Skeletal muscle tissue (tissue), 4 donors: ENCODE data around the gene SNX10. TPM values are rescaled to one million over a fixed set of nuclear protein-coding genes. Genes with fewer than 3 reads are reported as not detected.

Source experiments
- H3K27ac ChIP-seq: one replicate; pipeline ENCODE4 v1.7.0; 2013; ENCODE audit warnings: mild to moderate bottlenecking, low read depth, low read length, inconsistent platforms
- H3K27me3 ChIP-seq, 3 donors: one replicate each; pipeline ENCODE4 v1.7.0; 2013; ENCODE audit warnings: low read length in 3 of 3; ENCODE audit not compliant: control insufficient read depth in 3 of 3, insufficient read depth in 3 of 3
- H3K36me3 ChIP-seq, 3 donors: one replicate each; pipeline ENCODE4 v1.7.0; 2013; ENCODE audit warnings: low read length in 3 of 3; ENCODE audit not compliant: control insufficient read depth in 3 of 3, insufficient read depth in 3 of 3
- H3K4me1 ChIP-seq, 3 donors: one replicate each; pipeline ENCODE4 v1.7.0; 2013; ENCODE audit warnings: low read length in 3 of 3, mild to moderate bottlenecking in 3 of 3; ENCODE audit not compliant: control insufficient read depth in 3 of 3, insufficient read depth in 3 of 3
- H3K4me3 ChIP-seq, 3 donors: one replicate each; pipeline ENCODE4 v1.7.0; 2013; ENCODE audit warnings: low read length in 3 of 3
- H3K9ac ChIP-seq, 3 donors: one replicate each; pipeline ENCODE4 v1.7.0; 2013; ENCODE audit warnings: low read length in 3 of 3, mild to moderate bottlenecking in 3 of 3, moderate library complexity in 2 of 3, low read depth in 1 of 3
- H3K9me3 ChIP-seq, 3 donors: one replicate each; pipeline ENCODE4 v1.7.0; 2013; ENCODE audit warnings: low read length in 3 of 3; ENCODE audit not compliant: control insufficient read depth in 3 of 3
- total RNA-seq: library from RNA; depleted of rRNA; stranded (reverse); fragments of >200 nt; gene quantifications from one replicate; pipeline ENCODE4 v1.2.3, GENCODE V29; 2014
- donor health status: Osteomylitis.

SNX10 gene
- total RNA-seq, 1 donor from 2014 or later, result 2.6 TPM

GRCh38 chr7:26295015-26295414 is 3.4 kb downstream of the SNX10 start:
- H3K27me3 ChIP-seq, result peaks cover 0 to 4% (median 0%) of the 10 kb centered on the region in 3 donors
- no peak overlapping the region for H3K4me3 ChIP-seq
- no peaks in the 10 kb centered on the region for H3K36me3 ChIP-seq
- no peaks in the 10 kb centered on the region for H3K9me3 ChIP-seq
- no peak overlapping the region for H3K9ac ChIP-seq
- H3K4me1 ChIP-seq, result peaks cover 0 to 8% (median 2%) of the 10 kb centered on the region in 3 donors
- no peak overlapping the region for H3K27ac ChIP-seq

DNA sequence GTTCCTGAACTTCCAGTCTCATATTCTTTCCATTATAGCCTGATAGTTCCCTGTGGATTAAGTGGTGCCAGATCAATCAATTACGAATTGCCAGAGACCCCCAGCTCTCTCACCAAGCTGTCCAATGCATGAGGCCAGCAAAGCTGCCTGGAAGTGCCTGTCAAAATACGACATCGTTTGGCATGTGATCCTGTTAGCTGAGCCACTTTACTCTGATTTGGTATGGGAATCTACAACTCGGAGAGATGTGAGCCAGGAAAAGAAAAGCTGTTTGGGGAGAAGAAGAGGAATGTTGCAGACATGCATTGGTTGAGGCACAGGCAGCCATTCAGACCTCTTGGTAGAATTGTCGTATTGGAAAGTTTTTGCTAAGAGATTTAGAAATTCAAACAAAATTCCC is 3.9 kb downstream of the SNX10 start:
- Histone ChIP-seq H3K27ac (no peak overlapping the region), H3K36me3 (no peaks in the 10 kb centered on the region), H3K27me3 (peaks cover 0 to 4% (median 0%) of the 10 kb centered on the region in 3 donors), H3K4me3 (no peak overlapping the region), H3K4me1 (peaks cover 0 to 8% (median 2%) of the 10 kb centered on the region in 3 donors), H3K9me3 (no peaks in the 10 kb centered on the region), H3K9ac (no peak overlapping the region)

DNA sequence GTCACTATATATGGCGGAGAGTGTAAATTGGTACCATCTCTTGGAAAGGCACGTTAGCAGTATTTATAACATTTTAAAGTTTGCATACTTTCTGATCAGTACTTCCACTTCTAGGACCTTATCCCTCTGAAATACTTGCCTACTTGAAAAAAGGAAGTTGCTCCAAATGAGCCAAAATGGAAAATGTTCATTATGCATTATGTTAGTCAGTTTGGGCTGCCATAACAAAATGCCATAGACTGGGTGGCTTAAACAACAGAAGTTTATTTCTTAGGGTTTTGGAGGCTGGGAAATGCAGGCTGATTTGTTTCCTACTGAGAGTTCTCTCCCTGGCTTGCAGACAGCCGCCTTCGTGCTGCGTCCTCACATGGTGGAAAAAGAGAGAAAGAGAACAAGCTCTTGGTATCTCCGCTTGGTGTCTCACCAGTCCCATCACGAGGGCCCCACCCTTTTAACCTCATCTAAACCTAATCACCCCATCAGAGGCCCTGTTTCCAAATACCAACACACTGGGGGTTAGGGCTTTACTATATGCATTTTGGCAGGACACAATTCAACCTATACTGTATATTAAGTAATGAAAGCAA is 6.9 kb downstream of the SNX10 start:
- no peaks in the 10 kb centered on the region for H3K4me1 ChIP-seq
- no peaks in the 10 kb centered on the region for H3K36me3 ChIP-seq
- H3K9ac ChIP-seq, result no peak overlapping the region
- no peak overlapping the region for H3K27ac ChIP-seq
- H3K27me3 ChIP-seq, result no peaks in the 10 kb centered on the region
- H3K9me3 ChIP-seq, result no peaks in the 10 kb centered on the region
- no peak overlapping the region for H3K4me3 ChIP-seq

GRCh38 chr7:26305090-26305868 is 13.6 kb downstream of the SNX10 start:
- H3K4me3 ChIP-seq, result no peak overlapping the region
- H3K9me3 ChIP-seq, result no peaks in the 10 kb centered on the region
- H3K27me3 ChIP-seq, result no peaks in the 10 kb centered on the region
- no peak overlapping the region for H3K27ac ChIP-seq
- H3K4me1 ChIP-seq, result no peaks in the 10 kb centered on the region
- no peak overlapping the region for H3K9ac ChIP-seq
- no peaks in the 10 kb centered on the region for H3K36me3 ChIP-seq

GRCh38 chr7:26305869-26306665 is 14.4 kb downstream of the SNX10 start:
- Histone ChIP-seq H3K4me3 (no peak overlapping the region), H3K4me1 (no peaks in the 10 kb centered on the region), H3K9me3 (no peaks in the 10 kb centered on the region), H3K27me3 (no peaks in the 10 kb centered on the region), H3K36me3 (no peaks in the 10 kb centered on the region), H3K27ac (peak overlapping the region; percentile 28), H3K9ac (no peak overlapping the region)

DNA sequence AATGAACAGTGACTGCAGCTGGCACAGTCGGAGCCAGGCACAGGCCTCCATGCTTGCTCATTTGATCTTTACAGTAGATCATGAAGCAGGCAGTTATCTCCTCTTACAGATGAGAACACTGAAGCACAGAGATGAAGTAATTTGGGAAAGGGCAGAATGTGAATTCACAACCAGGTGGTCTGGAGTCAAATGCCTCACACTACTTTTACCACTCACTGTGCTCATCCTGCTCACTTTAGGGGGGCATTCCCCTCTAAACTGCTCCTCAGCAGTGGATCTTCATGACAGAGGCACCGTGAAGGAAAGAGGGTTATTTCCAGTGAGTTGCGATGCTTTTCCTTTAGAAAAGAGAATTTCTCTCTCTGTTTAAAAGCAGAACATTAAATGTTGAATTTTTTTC is 15.1 kb downstream of the SNX10 start:
- Histone ChIP-seq H3K27me3 (no peaks in the 10 kb centered on the region), H3K4me1 (no peaks in the 10 kb centered on the region), H3K9ac (no peak overlapping the region), H3K4me3 (no peak overlapping the region), H3K27ac (peak overlapping the region; percentile 28), H3K36me3 (no peaks in the 10 kb centered on the region), H3K9me3 (no peaks in the 10 kb centered on the region)

DNA sequence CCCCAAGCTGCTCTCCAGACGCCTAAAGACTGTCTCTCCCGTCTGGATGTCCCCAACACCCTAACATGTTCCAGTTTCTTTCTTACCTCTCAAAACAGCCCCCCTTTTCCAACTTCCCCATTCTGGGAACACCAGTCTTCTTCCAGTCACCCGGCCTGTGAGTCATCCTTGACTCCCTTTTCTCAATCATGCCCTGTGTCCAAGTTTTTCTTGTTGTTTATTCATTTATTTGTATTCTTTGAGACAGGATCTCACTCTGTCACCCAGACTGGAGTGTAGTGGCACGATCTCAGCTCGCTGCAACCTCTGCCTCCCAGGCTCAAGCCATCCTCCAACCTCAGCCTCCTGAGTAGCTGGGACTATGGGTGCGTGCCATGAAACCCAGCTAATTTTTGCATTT is 15.6 kb downstream of the SNX10 start:
- H3K9ac ChIP-seq, result no peak overlapping the region
- H3K27ac ChIP-seq, result peak overlapping the region; percentile 28
- no peaks in the 10 kb centered on the region for H3K27me3 ChIP-seq
- no peaks in the 10 kb centered on the region for H3K9me3 ChIP-seq
- no peaks in the 10 kb centered on the region for H3K4me1 ChIP-seq
- no peaks in the 10 kb centered on the region for H3K36me3 ChIP-seq
- H3K4me3 ChIP-seq, result no peak overlapping the region

- H3K4me1 ChIP-seq, result no peaks in the 10 kb centered on the region
- H3K9ac ChIP-seq, result no peak overlapping the region
- H3K27ac ChIP-seq, result no peak overlapping the region
These were observed 16.1 kb downstream of the SNX10 start for GRCh38 chr7:26307791-26308190.

GRCh38 chr7:26308551-26308950 is 16.9 kb downstream of the SNX10 start:
- Histone ChIP-seq H3K27ac (no peak overlapping the region), H3K4me3 (no peak overlapping the region), H3K9me3 (no peaks in the 10 kb centered on the region), H3K36me3 (no peaks in the 10 kb centered on the region), H3K27me3 (no peaks in the 10 kb centered on the region), H3K4me1 (no peaks in the 10 kb centered on the region), H3K9ac (no peak overlapping the region)

More at GRCh38 chr7:26307791-26308190, 16.1 kb downstream of the SNX10 start:
- H3K36me3 ChIP-seq, result no peaks in the 10 kb centered on the region
- no peaks in the 10 kb centered on the region for H3K9me3 ChIP-seq
- H3K27me3 ChIP-seq, result no peaks in the 10 kb centered on the region
- no peak overlapping the region for H3K4me3 ChIP-seq

GRCh38 chr7:26309089-26309488 is 17.4 kb downstream of the SNX10 start:
- Histone ChIP-seq H3K4me1 (no peaks in the 10 kb centered on the region), H3K36me3 (no peaks in the 10 kb centered on the region), H3K9me3 (no peaks in the 10 kb centered on the region), H3K9ac (no peak overlapping the region), H3K27me3 (no peaks in the 10 kb centered on the region), H3K27ac (no peak overlapping the region), H3K4me3 (no peak overlapping the region)
